Ovary (tissue), 9 donors: Measurements from ENCODE around the gene STIM1. TPM values are rescaled to one million over a fixed set of nuclear protein-coding genes. Genes with fewer than 3 reads are reported as not detected.

Source experiments
- DNase-seq, 5 donors: peaks; one replicate each; pipeline ENCODE4 v3.0.0-alpha.2; 2019 to 2020
- H3K27ac ChIP-seq, 2 donors: fragments of 200-600 bp; one replicate each; pipeline versions ENCODE4 v1.5.1 to v1.8.0; 2019 to 2022
- H3K27me3 ChIP-seq: fragments of 200-600 bp; one replicate; pipeline ENCODE4 v1.8.0; 2022
- H3K36me3 ChIP-seq: fragments of 200-600 bp; sonication (generic); one replicate; pipeline ENCODE4 v1.5.1; 2019
- H3K4me1 ChIP-seq: one replicate; pipeline ENCODE4 v1.8.1; 2013; ENCODE audit warnings: mild to moderate bottlenecking, moderate library complexity; ENCODE audit not compliant: insufficient read depth
- H3K4me3 ChIP-seq: fragments of 200-600 bp; sonication (generic); one replicate; pipeline ENCODE4 v1.5.1; 2017
- H3K9me3 ChIP-seq, 2 donors: fragments of 200-600 bp in 1 of 2; sonication (generic) in 1 of 2; one replicate each; pipeline versions ENCODE4 v1.5.1 to v1.8.1; 2013 to 2019; ENCODE audit warnings: mild to moderate bottlenecking in 1 of 2, moderate library complexity in 1 of 2
- EP300 ChIP-seq: sonication (generic); formaldehyde crosslinking; IDR thresholded peaks from one replicate; pipeline ENCODE4 v1.6.1; 2017; ENCODE audit warnings: antibody characterized with exemption
- POLR2A ChIP-seq: fragments of 450-650 bp; IDR thresholded peaks from one replicate; pipeline ENCODE4 v1.6.1; 2017; ENCODE audit warnings: antibody characterized with exemption, mild to moderate bottlenecking, moderate library complexity
- WGBS, 3 donors: extraction: QIAGEN DNeasy Blood & Tissue Kit in 1 of 3; methylation state at CpG; one replicate each; pipeline versions ENCODE4 v1.1.5 to v1.1.7; 2013 to 2017; 5-methylcytosine and 5-hydroxymethylcytosine counted together
- intact Hi-C, 4 donors: fragments of 100-400 bp; cut with DNase I; formaldehyde crosslinking; loops; one replicate each; pipeline versions ENCODE4 v1.11.0 to v1.15.1; 2022 to 2023
- polyA plus RNA-seq, 2 donors: library from polyadenylated mRNA; stranded (reverse); fragments of 200-250 nt in 1 of 2; fragments of 350-450 nt in 1 of 2; fragmentation: Illumina TruSeq in 1 of 2; extraction: RNeasy Lipid Tissue Mini Kit (QIAGEN cat#74804) in 1 of 2; gene quantifications; one replicate each; pipeline ENCODE4 v1.2.3, GENCODE V29; 2013 to 2014
- total RNA-seq, 7 donors: library from RNA; depleted of rRNA in 2 of 7; stranded (reverse); fragments of >200 nt in 2 of 7; fragmentation: NEBNext Ultra II Directional in 3 of 7; extraction: Animal tissue kit (Norgen Biotek cat#: 25700) in 3 of 7; gene quantifications; one replicate each; pipeline versions ENCODE4 v1.1.0 to v1.2.4, GENCODE V29; 2016 to 2023
- TF ChIP-seq, protein P1 (sequence below), 3 donors: fragments of 450-650 bp in 2 of 3; fragments of 200-600 bp in 1 of 3; IDR thresholded peaks; one replicate each; pipeline versions ENCODE4 v1.5.1 to v1.8.0; 2016 to 2022; ENCODE audit warnings: antibody characterized with exemption in 3 of 3, mild to moderate bottlenecking in 1 of 3
- donor health status: DM: no; HTN: no; CAD: no; lungs with moderate emphysema.
- donor health status: DM: no; HTN: no; CAD: no.
- donor health status: Bipolar disorder and iron deficiency.
- donor health status: DM: yes; HTN: yes; CAD: no.
- donor health status: DM: no; HTN: no; CAD: no.
- donor health status: DM: yes; HTN: yes; CAD: no.

Gene STIM1
- total and polyA plus RNA-seq, 9 donors = 26.1 to 75.2 (median 58.7) TPM

DNA sequence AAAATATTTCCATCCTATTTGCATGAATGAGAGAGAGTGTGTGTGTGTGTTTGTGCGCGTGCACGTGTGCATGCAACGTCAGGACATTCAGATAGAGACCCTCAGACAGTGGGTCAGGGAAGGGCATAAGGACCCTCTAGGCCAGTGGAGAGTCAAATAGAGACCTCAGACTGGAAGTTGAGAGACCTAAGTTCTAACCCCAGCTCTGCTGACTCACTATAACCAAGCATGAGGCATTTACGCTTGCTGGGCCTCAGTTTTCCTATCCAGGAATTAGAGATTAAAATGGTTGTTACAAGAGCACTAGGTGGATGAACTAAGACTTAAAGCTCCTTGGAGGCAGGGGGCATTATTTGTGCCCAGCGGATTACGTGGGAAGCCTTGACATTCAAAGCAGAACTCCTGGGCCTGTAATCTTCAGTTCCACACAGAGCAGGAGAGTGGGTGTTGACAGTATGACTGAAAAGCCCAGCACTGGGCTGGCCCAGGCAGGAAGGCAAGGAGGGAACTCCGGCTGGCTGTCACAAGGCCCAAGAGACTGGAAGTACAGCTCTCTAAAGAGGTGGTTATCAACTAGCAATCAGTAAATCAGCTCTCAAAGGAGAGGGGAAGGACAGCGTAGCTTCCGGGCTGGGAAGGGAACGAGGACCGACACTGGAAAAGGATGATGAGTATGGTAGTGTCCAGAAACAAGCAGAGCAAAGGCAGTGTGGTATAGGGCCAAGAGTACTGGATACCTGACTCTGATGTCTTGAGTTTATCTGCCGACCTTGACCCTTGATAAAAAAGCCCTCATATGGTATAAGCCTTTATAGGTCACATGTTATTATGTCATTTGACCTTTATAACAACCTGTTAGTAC lies 23.9 kb upstream of the STIM1 start:
- peaks cover 8% of the 10 kb centered on the region for H3K4me1 ChIP-seq
- WGBS, 3 donors = 81 to 87% (median 84%) methylated on average over 12 to 13 of the region's 13 CpGs
- no peaks in the 10 kb centered on the region for H3K36me3 ChIP-seq
- no peak overlapping the region for H3K4me3 ChIP-seq
- no peaks in the 10 kb centered on the region for H3K27me3 ChIP-seq
- no peak overlapping the region for H3K27ac ChIP-seq
- no peaks in the 10 kb centered on the region for H3K9me3 ChIP-seq
- DNase-seq = no peak
- intact Hi-C loops = no loop called here
- TF ChIP-seq POLR2A (no peak), EP300 (no peak)
- TF ChIP-seq, protein P1, sequence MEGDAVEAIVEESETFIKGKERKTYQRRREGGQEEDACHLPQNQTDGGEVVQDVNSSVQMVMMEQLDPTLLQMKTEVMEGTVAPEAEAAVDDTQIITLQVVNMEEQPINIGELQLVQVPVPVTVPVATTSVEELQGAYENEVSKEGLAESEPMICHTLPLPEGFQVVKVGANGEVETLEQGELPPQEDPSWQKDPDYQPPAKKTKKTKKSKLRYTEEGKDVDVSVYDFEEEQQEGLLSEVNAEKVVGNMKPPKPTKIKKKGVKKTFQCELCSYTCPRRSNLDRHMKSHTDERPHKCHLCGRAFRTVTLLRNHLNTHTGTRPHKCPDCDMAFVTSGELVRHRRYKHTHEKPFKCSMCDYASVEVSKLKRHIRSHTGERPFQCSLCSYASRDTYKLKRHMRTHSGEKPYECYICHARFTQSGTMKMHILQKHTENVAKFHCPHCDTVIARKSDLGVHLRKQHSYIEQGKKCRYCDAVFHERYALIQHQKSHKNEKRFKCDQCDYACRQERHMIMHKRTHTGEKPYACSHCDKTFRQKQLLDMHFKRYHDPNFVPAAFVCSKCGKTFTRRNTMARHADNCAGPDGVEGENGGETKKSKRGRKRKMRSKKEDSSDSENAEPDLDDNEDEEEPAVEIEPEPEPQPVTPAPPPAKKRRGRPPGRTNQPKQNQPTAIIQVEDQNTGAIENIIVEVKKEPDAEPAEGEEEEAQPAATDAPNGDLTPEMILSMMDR (IDR thresholded peaks at IDR 0.05) = no peak

- Histone ChIP-seq H3K4me1 (peaks cover 14% of the 10 kb centered on the region), H3K27ac (no peak overlapping the region), H3K9me3 (no peaks in the 10 kb centered on the region), H3K4me3 (no peak overlapping the region), H3K36me3 (no peaks in the 10 kb centered on the region), H3K27me3 (no peaks in the 10 kb centered on the region)
- DNase-seq = no peak
- 94 to 100% (median 95%) methylated on average over 2 of the region's 2 CpGs for WGBS, 3 donors
- no peak for TF ChIP-seq EP300
- no peak for TF ChIP-seq POLR2A
- TF ChIP-seq, protein P1 (IDR thresholded peaks at IDR 0.05) = no peak
- intact Hi-C loops = no loop called here
Measured at GRCh38 chr11:3832816-3833215, 22.6 kb upstream of the STIM1 start.

DNA sequence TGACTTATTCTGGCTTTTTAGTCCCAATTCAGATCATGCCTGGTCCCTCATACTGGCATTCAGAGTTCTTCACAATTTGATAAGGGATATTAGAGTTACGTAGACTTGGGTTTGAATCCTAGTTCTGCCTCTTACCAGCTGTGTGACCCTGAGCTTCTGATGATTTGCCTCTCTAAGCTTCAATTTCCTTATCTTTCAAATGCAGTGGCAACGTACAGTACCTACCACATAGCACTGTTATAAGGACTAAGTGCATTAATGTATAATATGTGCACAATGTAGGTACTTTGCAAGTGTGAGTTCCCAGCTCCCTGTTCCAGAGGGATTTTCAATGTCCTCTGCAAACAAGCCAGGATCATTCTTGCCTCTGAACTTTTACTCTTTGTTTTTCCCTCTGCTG lies 22.0 kb upstream of the STIM1 start:
- intact Hi-C loops = no loop called here
- DNase-seq = no peak
- H3K27ac ChIP-seq = no peak overlapping the region
- TF ChIP-seq, protein P1 (IDR thresholded peaks at IDR 0.05) = no peak
- no peak for TF ChIP-seq EP300
- no peak for TF ChIP-seq POLR2A
- no peaks in the 10 kb centered on the region for H3K9me3 ChIP-seq
- H3K4me1 ChIP-seq = peaks cover 14% of the 10 kb centered on the region
- 84 to 86% (median 86%) methylated on average over 2 of the region's 2 CpGs for WGBS, 3 donors
- no peaks in the 10 kb centered on the region for H3K36me3 ChIP-seq
- H3K27me3 ChIP-seq = no peaks in the 10 kb centered on the region
- H3K4me3 ChIP-seq = no peak overlapping the region

- Histone ChIP-seq H3K4me3 (no peak overlapping the region), H3K27ac (no peak overlapping the region), H3K36me3 (no peaks in the 10 kb centered on the region), H3K27me3 (no peaks in the 10 kb centered on the region), H3K4me1 (peaks cover 14% of the 10 kb centered on the region), H3K9me3 (no peaks in the 10 kb centered on the region)
- DNase-seq = no peak
- intact Hi-C loops = no loop called here
- TF ChIP-seq EP300 = no peak
- no peak for TF ChIP-seq POLR2A
- TF ChIP-seq, protein P1 (IDR thresholded peaks at IDR 0.05) = no peak
- 69 to 76% (median 72%) methylated on average over 4 of the region's 4 CpGs for WGBS, 3 donors
Measured at GRCh38 chr11:3834349-3834663, 21.2 kb upstream of the STIM1 start.
